ENCODE results near the gene YLPM1. TPM values are rescaled to one million over a fixed set of nuclear protein-coding genes. Genes with fewer than 3 reads are reported as not detected.

The YLPM1 gene
- total and polyA plus RNA-seq, 2 donors (not counting 3 experiments of a cell fraction or from before 2014, with no cell fraction given), result 14.9 to 85.7 TPM

GRCh38 chr14:74820288-74820687 is 57.2 kb downstream of the YLPM1 start:
- Histone ChIP-seq H3K4me1 (ENCODE audit: control insufficient read depth, extremely low read depth, insufficient read depth, low read length) (peaks cover 15% of the 10 kb centered on the region), H3K79me2 (ENCODE audit: control insufficient read depth, insufficient read depth, low read length) (no peaks in the 10 kb centered on the region), H3K27me3 (ENCODE audit: control insufficient read depth in 2 of 2, insufficient read depth in 2 of 2, low read length in 2 of 2) (no peaks in the 10 kb centered on the region), H3K4me2 (ENCODE audit: insufficient read depth, low read length) (no peak overlapping the region), H3K9me1 (replicated peaks; ENCODE audit: control insufficient read depth, extremely low read depth, insufficient read depth, low read length) (no peaks in the 10 kb centered on the region), H3K4me3 (replicated peaks in 1 of 3; ENCODE audit: insufficient read depth in 1 of 3, low read depth in 1 of 3, low read length in 3 of 3) (no peak overlapping the region), H3K27ac (ENCODE audit: insufficient read depth, low read depth, low read length) (no peak overlapping the region), H4K20me1 (replicated peaks; ENCODE audit: control insufficient read depth, extremely low read depth, insufficient read depth, low read length) (no peaks in the 10 kb centered on the region), H2AFZ (ENCODE audit: low read depth, low read length) (no peak overlapping the region), H3K9me3 (replicated peaks; ENCODE audit: control insufficient read depth, insufficient read depth, low read length) (no peaks in the 10 kb centered on the region), H3K9ac (replicated peaks; ENCODE audit: extremely low read depth, insufficient read depth, low read length) (no peak overlapping the region), H3K36me3 (ENCODE audit: control insufficient read depth in 2 of 2, extremely low read depth in 1 of 2, insufficient read depth in 2 of 2, low read length in 2 of 2) (peaks cover 10 to 27% of the 10 kb centered on the region in 2 experiments)
- ChIA-PET CTCF (no interaction called here), POLR2A (no interaction called here)
- dilution Hi-C loops (cut with MboI; ENCODE audit: extremely low pct_ligation_motif_present, low sequenced_read_pairs), result no loop called here
- TF ChIP-seq POLR2AphosphoS5 (IDR thresholded peaks at IDR 0.05; ENCODE audit: insufficient read depth, low read depth, low read length) (no peak), POLR2A (IDR thresholded peaks at IDR 0.05; ENCODE audit: low read depth, low read length) (no peak), FOS (IDR thresholded peaks at IDR 0.05; ENCODE audit: borderline replicate concordance, insufficient read depth, low read length) (no peak), GATA2 (IDR thresholded peaks at IDR 0.05; ENCODE audit: insufficient read depth, insufficient read length, low read depth, low read length) (no peak), MAX (IDR thresholded peaks at IDR 0.05; ENCODE audit: insufficient read depth, insufficient read length) (no peak), EZH2 (IDR thresholded peaks at IDR 0.05; ENCODE audit: borderline replicate concordance, low read depth, low read length, severe bottlenecking) (no peak), MYC (IDR thresholded peaks at IDR 0.05; ENCODE audit: low read depth, low read length) (no peak), JUN (IDR thresholded peaks at IDR 0.05; ENCODE audit: borderline replicate concordance, insufficient read depth, insufficient read length, low read depth) (no peak), CTCF (IDR thresholded peaks at IDR 0.05; ENCODE audit: extremely low read depth in 1 of 2, insufficient read depth in 1 of 2, low read depth in 1 of 2, low read length in 2 of 2) (no peak)
- no TSS peak for BruUV-seq (replicated peaks)
- intact Hi-C loops (cut with micrococcal nuclease), result no loop called here
- FAIRE-seq, result no peak
- no peak for DNase-seq (ENCODE audit: low read depth, low spot score)
